C4-2B (cell line): ENCODE data around the gene VSX2.

Experiments used
- H3K27ac ChIP-seq: fragments of 450-650 bp; 2 replicates; pipeline ENCODE4 v1.5.1; 2017
- CTCF ChIP-seq: fragments of 450-650 bp; conservative IDR thresholded peaks from 2 replicates; pipeline ENCODE4 v1.5.1; 2017; ENCODE audit warnings: mild to moderate bottlenecking
- ZFX ChIP-seq: fragments of 450-650 bp; IDR thresholded peaks from 2 replicates; pipeline ENCODE4 v1.6.1; 2017

Gene VSX2

GRCh38 chr14:74203639-74204038, 35.6 kb upstream of the VSX2 start:
- no peak overlapping the region for H3K27ac ChIP-seq
- TF ChIP-seq ZFX, result no peak
- TF ChIP-seq CTCF, result no peak

- TF ChIP-seq ZFX, result no peak
- TF ChIP-seq CTCF, result no peak
Observed at GRCh38 chr14:74204491-74204890, 34.8 kb upstream of the VSX2 start.

GRCh38 chr14:74205882-74206281, 33.4 kb upstream of the VSX2 start:
- H3K27ac ChIP-seq, result no peak overlapping the region
- TF ChIP-seq ZFX (no peak), CTCF (no peak)

More at GRCh38 chr14:74204491-74204890, 34.8 kb upstream of the VSX2 start:
- no peak overlapping the region for H3K27ac ChIP-seq

- no peak overlapping the region for H3K27ac ChIP-seq
- no peak; the same call in 1 of the 2 replicates for TF ChIP-seq CTCF
- no peak for TF ChIP-seq ZFX
Observed at GRCh38 chr14:74207943-74208342, 31.3 kb upstream of the VSX2 start.

GRCh38 chr14:74208642-74209041, 30.6 kb upstream of the VSX2 start:
- no peak for TF ChIP-seq ZFX
- no peak for TF ChIP-seq CTCF

GRCh38 chr14:74211945-74212580, 27.2 kb upstream of the VSX2 start:
- H3K27ac ChIP-seq, result no peak overlapping the region
- no peak for TF ChIP-seq ZFX
- no peak for TF ChIP-seq CTCF

More at GRCh38 chr14:74208642-74209041, 30.6 kb upstream of the VSX2 start:
- no peak overlapping the region for H3K27ac ChIP-seq

- no peak overlapping the region for H3K27ac ChIP-seq
Observed at GRCh38 chr14:74213907-74214803, 25.1 kb upstream of the VSX2 start.

More at GRCh38 chr14:74213907-74214803, 25.1 kb upstream of the VSX2 start:
- TF ChIP-seq CTCF (no peak), ZFX (no peak)
